Measurements from ENCODE around the gene ZHX3. TPM values are rescaled to one million over a fixed set of nuclear protein-coding genes. Genes with fewer than 3 reads are reported as not detected.

The ZHX3 gene
- total and polyA plus RNA-seq, 2 of the 13 experiments (the other 11 are each of a cell fraction or from before 2014, with no cell fraction given): 8.4 to 11.7 TPM

DNA sequence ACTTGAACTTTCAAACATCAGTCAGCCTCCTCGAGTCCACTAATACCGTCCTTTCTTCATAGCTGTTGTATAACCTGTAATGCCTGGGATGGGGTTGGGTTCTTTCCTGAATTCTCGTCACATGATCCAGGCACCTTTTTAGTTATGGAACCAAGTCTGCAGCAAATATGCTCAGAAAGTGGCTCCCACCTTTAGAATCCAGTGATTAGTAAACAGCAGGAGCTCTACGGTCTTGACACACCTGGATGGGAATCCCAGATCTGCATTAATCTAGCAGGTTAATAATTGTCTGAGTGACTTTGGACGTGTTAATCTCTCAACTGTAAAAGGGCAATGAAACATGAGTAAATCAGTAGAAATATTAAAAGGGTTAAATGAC, 729 bp upstream of the ZHX3 start (continued):
- TF ChIP-seq ZNF772 (CRISPR knock-in tag; IDR thresholded peaks at IDR 0.05): no peak
- no peak for TF ChIP-seq JARID2 (CRISPR knock-in tag; IDR thresholded peaks at IDR 0.05; ENCODE audit: insufficient replicate concordance)
- no peak for TF ChIP-seq NFYB (CRISPR knock-in tag; IDR thresholded peaks at IDR 0.05)
- no peak for TF ChIP-seq ZFAT (CRISPR knock-in tag; conservative IDR thresholded peaks at IDR 0.05)
- TF ChIP-seq, protein P1, sequence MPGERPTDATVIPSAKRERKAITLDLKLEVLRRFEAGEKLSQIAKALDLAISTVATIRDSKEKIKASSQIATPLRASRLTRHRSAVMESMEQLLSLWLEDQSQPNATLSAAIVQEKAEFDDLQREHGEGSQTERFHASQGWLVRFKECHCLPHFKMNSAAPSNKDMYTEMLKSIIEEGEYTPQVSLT (CRISPR knock-in tag; IDR thresholded peaks at IDR 0.05; ENCODE audit: borderline replicate concordance, low read depth): no peak
- TF ChIP-seq ZFP90 (CRISPR knock-in tag; IDR thresholded peaks at IDR 0.05; ENCODE audit: borderline replicate concordance): peak; percentile 88; the same call in 1 of the 2 replicates
- no peak for TF ChIP-seq GZF1 (CRISPR knock-in tag; IDR thresholded peaks at IDR 0.05)
- TF ChIP-seq ZNF563 (CRISPR knock-in tag; IDR thresholded peaks at IDR 0.05): no peak
- no peak for TF ChIP-seq ZNF382 (CRISPR knock-in tag; IDR thresholded peaks at IDR 0.05; ENCODE audit: borderline replicate concordance)
- no peak for TF ChIP-seq IKZF1 (IDR thresholded peaks at IDR 0.05)
- TF ChIP-seq, protein P2, sequence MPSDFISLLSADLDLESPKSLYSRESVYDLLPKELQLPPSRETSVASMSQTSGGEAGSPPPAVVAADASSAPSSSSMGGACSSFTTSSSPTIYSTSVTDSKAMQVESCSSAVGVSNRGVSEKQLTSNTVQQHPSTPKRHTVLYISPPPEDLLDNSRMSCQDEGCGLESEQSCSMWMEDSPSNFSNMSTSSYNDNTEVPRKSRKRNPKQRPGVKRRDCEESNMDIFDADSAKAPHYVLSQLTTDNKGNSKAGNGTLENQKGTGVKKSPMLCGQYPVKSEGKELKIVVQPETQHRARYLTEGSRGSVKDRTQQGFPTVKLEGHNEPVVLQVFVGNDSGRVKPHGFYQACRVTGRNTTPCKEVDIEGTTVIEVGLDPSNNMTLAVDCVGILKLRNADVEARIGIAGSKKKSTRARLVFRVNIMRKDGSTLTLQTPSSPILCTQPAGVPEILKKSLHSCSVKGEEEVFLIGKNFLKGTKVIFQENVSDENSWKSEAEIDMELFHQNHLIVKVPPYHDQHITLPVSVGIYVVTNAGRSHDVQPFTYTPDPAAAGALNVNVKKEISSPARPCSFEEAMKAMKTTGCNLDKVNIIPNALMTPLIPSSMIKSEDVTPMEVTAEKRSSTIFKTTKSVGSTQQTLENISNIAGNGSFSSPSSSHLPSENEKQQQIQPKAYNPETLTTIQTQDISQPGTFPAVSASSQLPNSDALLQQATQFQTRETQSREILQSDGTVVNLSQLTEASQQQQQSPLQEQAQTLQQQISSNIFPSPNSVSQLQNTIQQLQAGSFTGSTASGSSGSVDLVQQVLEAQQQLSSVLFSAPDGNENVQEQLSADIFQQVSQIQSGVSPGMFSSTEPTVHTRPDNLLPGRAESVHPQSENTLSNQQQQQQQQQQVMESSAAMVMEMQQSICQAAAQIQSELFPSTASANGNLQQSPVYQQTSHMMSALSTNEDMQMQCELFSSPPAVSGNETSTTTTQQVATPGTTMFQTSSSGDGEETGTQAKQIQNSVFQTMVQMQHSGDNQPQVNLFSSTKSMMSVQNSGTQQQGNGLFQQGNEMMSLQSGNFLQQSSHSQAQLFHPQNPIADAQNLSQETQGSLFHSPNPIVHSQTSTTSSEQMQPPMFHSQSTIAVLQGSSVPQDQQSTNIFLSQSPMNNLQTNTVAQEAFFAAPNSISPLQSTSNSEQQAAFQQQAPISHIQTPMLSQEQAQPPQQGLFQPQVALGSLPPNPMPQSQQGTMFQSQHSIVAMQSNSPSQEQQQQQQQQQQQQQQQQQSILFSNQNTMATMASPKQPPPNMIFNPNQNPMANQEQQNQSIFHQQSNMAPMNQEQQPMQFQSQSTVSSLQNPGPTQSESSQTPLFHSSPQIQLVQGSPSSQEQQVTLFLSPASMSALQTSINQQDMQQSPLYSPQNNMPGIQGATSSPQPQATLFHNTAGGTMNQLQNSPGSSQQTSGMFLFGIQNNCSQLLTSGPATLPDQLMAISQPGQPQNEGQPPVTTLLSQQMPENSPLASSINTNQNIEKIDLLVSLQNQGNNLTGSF (CRISPR knock-in tag; IDR thresholded peaks at IDR 0.05): no peak
- no peak for TF ChIP-seq ZNF143 (CRISPR knock-in tag; IDR thresholded peaks at IDR 0.05)
- TF ChIP-seq, protein P3, sequence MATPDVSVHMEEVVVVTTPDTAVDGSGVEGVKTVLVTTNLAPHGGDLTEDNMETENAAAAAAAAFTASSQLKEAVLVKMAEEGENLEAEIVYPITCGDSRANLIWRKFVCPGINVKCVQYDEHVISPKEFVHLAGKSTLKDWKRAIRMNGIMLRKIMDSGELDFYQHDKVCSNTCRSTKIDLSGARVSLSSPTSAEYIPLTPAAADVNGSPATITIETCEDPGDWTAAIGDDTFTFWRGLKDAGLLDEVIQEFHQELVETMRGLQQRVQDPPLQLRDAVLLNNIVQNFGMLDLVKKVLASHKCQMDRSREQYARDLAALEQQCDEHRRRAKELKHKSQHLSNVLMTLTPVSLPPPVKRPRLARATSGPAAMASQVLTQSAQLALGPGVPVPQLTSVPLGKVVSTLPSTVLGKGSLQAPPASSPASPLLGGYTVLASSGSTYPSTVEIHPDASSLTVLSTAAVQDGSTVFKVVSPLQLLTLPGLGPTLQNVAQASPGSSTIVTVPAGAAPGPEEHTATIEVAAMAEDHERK (CRISPR knock-in tag; IDR thresholded peaks at IDR 0.05; ENCODE audit: low read depth): no peak
- TF ChIP-seq, protein P4, sequence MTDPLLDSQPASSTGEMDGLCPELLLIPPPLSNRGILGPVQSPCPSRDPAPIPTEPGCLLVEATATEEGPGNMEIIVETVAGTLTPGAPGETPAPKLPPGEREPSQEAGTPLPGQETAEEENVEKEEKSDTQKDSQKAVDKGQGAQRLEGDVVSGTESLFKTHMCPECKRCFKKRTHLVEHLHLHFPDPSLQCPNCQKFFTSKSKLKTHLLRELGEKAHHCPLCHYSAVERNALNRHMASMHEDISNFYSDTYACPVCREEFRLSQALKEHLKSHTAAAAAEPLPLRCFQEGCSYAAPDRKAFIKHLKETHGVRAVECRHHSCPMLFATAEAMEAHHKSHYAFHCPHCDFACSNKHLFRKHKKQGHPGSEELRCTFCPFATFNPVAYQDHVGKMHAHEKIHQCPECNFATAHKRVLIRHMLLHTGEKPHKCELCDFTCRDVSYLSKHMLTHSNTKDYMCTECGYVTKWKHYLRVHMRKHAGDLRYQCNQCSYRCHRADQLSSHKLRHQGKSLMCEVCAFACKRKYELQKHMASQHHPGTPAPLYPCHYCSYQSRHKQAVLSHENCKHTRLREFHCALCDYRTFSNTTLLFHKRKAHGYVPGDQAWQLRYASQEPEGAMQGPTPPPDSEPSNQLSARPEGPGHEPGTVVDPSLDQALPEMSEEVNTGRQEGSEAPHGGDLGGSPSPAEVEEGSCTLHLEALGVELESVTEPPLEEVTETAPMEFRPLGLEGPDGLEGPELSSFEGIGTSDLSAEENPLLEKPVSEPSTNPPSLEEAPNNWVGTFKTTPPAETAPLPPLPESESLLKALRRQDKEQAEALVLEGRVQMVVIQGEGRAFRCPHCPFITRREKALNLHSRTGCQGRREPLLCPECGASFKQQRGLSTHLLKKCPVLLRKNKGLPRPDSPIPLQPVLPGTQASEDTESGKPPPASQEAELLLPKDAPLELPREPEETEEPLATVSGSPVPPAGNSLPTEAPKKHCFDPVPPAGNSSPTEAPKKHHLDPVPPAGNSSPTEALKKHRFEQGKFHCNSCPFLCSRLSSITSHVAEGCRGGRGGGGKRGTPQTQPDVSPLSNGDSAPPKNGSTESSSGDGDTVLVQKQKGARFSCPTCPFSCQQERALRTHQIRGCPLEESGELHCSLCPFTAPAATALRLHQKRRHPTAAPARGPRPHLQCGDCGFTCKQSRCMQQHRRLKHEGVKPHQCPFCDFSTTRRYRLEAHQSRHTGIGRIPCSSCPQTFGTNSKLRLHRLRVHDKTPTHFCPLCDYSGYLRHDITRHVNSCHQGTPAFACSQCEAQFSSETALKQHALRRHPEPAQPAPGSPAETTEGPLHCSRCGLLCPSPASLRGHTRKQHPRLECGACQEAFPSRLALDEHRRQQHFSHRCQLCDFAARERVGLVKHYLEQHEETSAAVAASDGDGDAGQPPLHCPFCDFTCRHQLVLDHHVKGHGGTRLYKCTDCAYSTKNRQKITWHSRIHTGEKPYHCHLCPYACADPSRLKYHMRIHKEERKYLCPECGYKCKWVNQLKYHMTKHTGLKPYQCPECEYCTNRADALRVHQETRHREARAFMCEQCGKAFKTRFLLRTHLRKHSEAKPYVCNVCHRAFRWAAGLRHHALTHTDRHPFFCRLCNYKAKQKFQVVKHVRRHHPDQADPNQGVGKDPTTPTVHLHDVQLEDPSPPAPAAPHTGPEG (CRISPR knock-in tag; IDR thresholded peaks at IDR 0.05): 0 out of 2 replicates have a peak, but pooled peaks have one; percentile 23
- TF ChIP-seq ZNF484 (CRISPR knock-in tag; IDR thresholded peaks at IDR 0.05; ENCODE audit: borderline replicate concordance, low read depth): no peak
- no peak for TF ChIP-seq PTBP1 (IDR thresholded peaks at IDR 0.05; ENCODE audit: low read depth, low read length, poor library complexity, severe bottlenecking)
